Measurements from ENCODE around the gene ZBTB43. TPM values are rescaled to one million over a fixed set of nuclear protein-coding genes. Genes with fewer than 3 reads are reported as not detected.
A peak's percentile ranks its signal among the peaks of the same experiment; 100 is the strongest.

ZBTB43 gene
- total RNA-seq, 1 donor from 2014 or later, result 23.0 TPM

GRCh38 chr9:126849591-126850225 is 44.9 kb downstream of the ZBTB43 start:
- TF ChIP-seq, protein P1, sequence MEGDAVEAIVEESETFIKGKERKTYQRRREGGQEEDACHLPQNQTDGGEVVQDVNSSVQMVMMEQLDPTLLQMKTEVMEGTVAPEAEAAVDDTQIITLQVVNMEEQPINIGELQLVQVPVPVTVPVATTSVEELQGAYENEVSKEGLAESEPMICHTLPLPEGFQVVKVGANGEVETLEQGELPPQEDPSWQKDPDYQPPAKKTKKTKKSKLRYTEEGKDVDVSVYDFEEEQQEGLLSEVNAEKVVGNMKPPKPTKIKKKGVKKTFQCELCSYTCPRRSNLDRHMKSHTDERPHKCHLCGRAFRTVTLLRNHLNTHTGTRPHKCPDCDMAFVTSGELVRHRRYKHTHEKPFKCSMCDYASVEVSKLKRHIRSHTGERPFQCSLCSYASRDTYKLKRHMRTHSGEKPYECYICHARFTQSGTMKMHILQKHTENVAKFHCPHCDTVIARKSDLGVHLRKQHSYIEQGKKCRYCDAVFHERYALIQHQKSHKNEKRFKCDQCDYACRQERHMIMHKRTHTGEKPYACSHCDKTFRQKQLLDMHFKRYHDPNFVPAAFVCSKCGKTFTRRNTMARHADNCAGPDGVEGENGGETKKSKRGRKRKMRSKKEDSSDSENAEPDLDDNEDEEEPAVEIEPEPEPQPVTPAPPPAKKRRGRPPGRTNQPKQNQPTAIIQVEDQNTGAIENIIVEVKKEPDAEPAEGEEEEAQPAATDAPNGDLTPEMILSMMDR (conservative IDR thresholded peaks at IDR 0.05), result no peak
- Mint-ChIP-seq H3K4me3 (peak overlapping the region; percentile 21), H3K27me3 (ENCODE audit: low read depth) (peaks cover 9% of the 10 kb centered on the region)

GRCh38 chr9:126851286-126851880 is 46.5 kb downstream of the ZBTB43 start:
- no peak overlapping the region for H3K27ac Mint-ChIP-seq (ENCODE audit: unreplicated experiment)
- no peak for DNase-seq (ENCODE audit: low read depth, low spot score)
- H3K9me3 Mint-ChIP-seq, result no peaks in the 10 kb centered on the region
- no peak overlapping the region for H3K4me3 Mint-ChIP-seq
- TF ChIP-seq, protein P1 (conservative IDR thresholded peaks at IDR 0.05), result no peak
- H3K27me3 Mint-ChIP-seq (ENCODE audit: low read depth), result peaks cover 19% of the 10 kb centered on the region
- H3K36me3 Mint-ChIP-seq (ENCODE audit: low read depth), result no peaks in the 10 kb centered on the region
- peaks cover 21% of the 10 kb centered on the region for H3K4me1 Mint-ChIP-seq

More at GRCh38 chr9:126849591-126850225, 44.9 kb downstream of the ZBTB43 start:
- Mint-ChIP-seq H3K9me3 (no peaks in the 10 kb centered on the region), H3K4me1 (peaks cover 21% of the 10 kb centered on the region), H3K27ac (ENCODE audit: unreplicated experiment) (no peak overlapping the region), H3K36me3 (ENCODE audit: low read depth) (no peaks in the 10 kb centered on the region)
- DNase-seq (ENCODE audit: low read depth, low spot score), result no peak

- Mint-ChIP-seq H3K36me3 (ENCODE audit: low read depth) (no peaks in the 10 kb centered on the region), H3K27me3 (ENCODE audit: low read depth) (peaks cover 27% of the 10 kb centered on the region), H3K4me1 (peaks cover 21% of the 10 kb centered on the region), H3K4me3 (peak overlapping the region; percentile 52), H3K9me3 (no peaks in the 10 kb centered on the region), H3K27ac (ENCODE audit: unreplicated experiment) (no peak overlapping the region)
- TF ChIP-seq, protein P1 (conservative IDR thresholded peaks at IDR 0.05), result no peak
- no peak for DNase-seq (ENCODE audit: low read depth, low spot score)
Observed at GRCh38 chr9:126852086-126852688, 47.3 kb downstream of the ZBTB43 start.

- H3K27ac Mint-ChIP-seq (ENCODE audit: unreplicated experiment), result no peak overlapping the region
- H3K27me3 Mint-ChIP-seq (ENCODE audit: low read depth), result peaks cover 39% of the 10 kb centered on the region
- no peak overlapping the region for H3K4me3 Mint-ChIP-seq
- peaks cover 21% of the 10 kb centered on the region for H3K4me1 Mint-ChIP-seq
- no peaks in the 10 kb centered on the region for H3K9me3 Mint-ChIP-seq
- TF ChIP-seq, protein P1 (conservative IDR thresholded peaks at IDR 0.05), result no peak
- no peak for DNase-seq (ENCODE audit: low read depth, low spot score)
- H3K36me3 Mint-ChIP-seq (ENCODE audit: low read depth), result no peaks in the 10 kb centered on the region
Observed at GRCh38 chr9:126853667-126854066, 48.8 kb downstream of the ZBTB43 start.

DNA sequence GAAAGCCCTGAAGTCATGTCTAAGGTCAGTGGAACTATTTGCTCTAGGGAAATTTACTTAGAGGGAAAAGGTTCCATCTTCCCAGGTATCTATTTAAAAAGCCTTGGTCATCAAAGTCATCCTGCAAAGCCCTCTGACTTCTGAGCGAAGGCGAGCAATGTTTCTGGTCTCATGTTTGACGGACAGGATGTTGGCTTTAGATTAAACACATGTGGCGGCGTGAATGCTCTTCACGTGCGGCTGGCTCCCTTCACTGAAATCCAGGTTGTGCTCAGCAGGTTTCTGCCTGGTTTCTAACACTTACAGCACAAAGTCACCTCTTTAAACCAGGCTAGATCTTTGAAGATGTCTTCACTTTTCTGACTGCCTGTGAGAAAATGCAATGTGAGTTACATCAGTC is 49.9 kb downstream of the ZBTB43 start:
- Mint-ChIP-seq H3K27me3 (ENCODE audit: low read depth) (peaks cover 43% of the 10 kb centered on the region), H3K36me3 (ENCODE audit: low read depth) (no peaks in the 10 kb centered on the region), H3K9me3 (no peaks in the 10 kb centered on the region), H3K4me1 (peaks cover 21% of the 10 kb centered on the region), H3K4me3 (no peak overlapping the region), H3K27ac (ENCODE audit: unreplicated experiment) (no peak overlapping the region)
- TF ChIP-seq, protein P1 (conservative IDR thresholded peaks at IDR 0.05), result no peak
- DNase-seq (ENCODE audit: low read depth, low spot score), result no peak

All from neural crest cell (in vitro differentiated cells).